RWPE2 (cell line): ENCODE data around the gene YWHAQ.

Source experiments
- ATAC-seq: fragments of 200-7000 bp; cut with Tn5 transposase; 3 replicates; pipeline ENCODE4 v1.9.1; 2021; ENCODE audit warnings: low read depth
- DNase-seq: peaks from one replicate; pipeline ENCODE4 v3.0.0-alpha.2; 2020; ENCODE audit warnings: low spot score
- H3K27ac ChIP-seq: fragments of 450-650 bp; 2 replicates; pipeline ENCODE4 v1.5.1; 2017; ENCODE audit warnings: mild to moderate bottlenecking; ENCODE audit not compliant: poor library complexity, severe bottlenecking
- H3K27me3 ChIP-seq: fragments of 250-450 bp; sonication (Bioruptor Pico); 2 replicates; pipeline ENCODE4 v1.5.1; 2021; ENCODE audit warnings: mild to moderate bottlenecking, moderate library complexity; ENCODE audit not compliant: insufficient read depth, poor library complexity, severe bottlenecking
- H3K36me3 ChIP-seq: fragments of 250-450 bp; sonication (Bioruptor Pico); 2 replicates; pipeline ENCODE4 v1.5.1; 2020; ENCODE audit warnings: low read depth, mild to moderate bottlenecking, moderate library complexity
- H3K4me1 ChIP-seq: fragments of 250-450 bp; sonication (Bioruptor Pico); 2 replicates; pipeline ENCODE4 v1.5.1; 2021; ENCODE audit warnings: mild to moderate bottlenecking, moderate library complexity; ENCODE audit not compliant: insufficient read depth, poor library complexity, severe bottlenecking
- H3K4me3 ChIP-seq: fragments of 250-450 bp; sonication (Bioruptor Pico); 2 replicates; pipeline ENCODE4 v1.5.1; 2021; ENCODE audit warnings: mild to moderate bottlenecking, moderate library complexity; ENCODE audit not compliant: severe bottlenecking
- H3K9me3 ChIP-seq: fragments of 250-450 bp; sonication (Bioruptor Pico); 2 replicates; pipeline ENCODE4 v1.5.1; 2021; ENCODE audit warnings: mild to moderate bottlenecking, moderate library complexity; ENCODE audit not compliant: severe bottlenecking
- CTCF ChIP-seq: fragments of 450-650 bp; IDR thresholded peaks from one replicate; pipeline ENCODE4 v1.5.1; 2017; ENCODE audit warnings: mild to moderate bottlenecking, moderate library complexity; ENCODE audit not compliant: poor library complexity, severe bottlenecking

The YWHAQ gene

GRCh38 chr2:9661261-9661660 is 30.5 kb upstream of the YWHAQ start:
- no peak overlapping the region for H3K4me3 ChIP-seq
- H3K27me3 ChIP-seq, result no peaks in the 10 kb centered on the region
- TF ChIP-seq CTCF, result no peak
- H3K27ac ChIP-seq, result no peak overlapping the region
- H3K9me3 ChIP-seq, result no peaks in the 10 kb centered on the region
- H3K36me3 ChIP-seq, result no peaks in the 10 kb centered on the region
- peaks cover 12% of the 10 kb centered on the region for H3K4me1 ChIP-seq
- DNase-seq (no peak), ATAC-seq (no peak)

- H3K4me3 ChIP-seq, result no peak overlapping the region
- no peaks in the 10 kb centered on the region for H3K36me3 ChIP-seq
- no peaks in the 10 kb centered on the region for H3K9me3 ChIP-seq
- H3K4me1 ChIP-seq, result peaks cover 16% of the 10 kb centered on the region
- no peak overlapping the region for H3K27ac ChIP-seq
- no peaks in the 10 kb centered on the region for H3K27me3 ChIP-seq
- TF ChIP-seq CTCF, result no peak
- ATAC-seq, result no peak
- no peak for DNase-seq
Measured at GRCh38 chr2:9660781-9661180, 30.0 kb upstream of the YWHAQ start.

GRCh38 chr2:9660154-9660553 is 29.4 kb upstream of the YWHAQ start:
- H3K27ac ChIP-seq, result no peak overlapping the region
- no peaks in the 10 kb centered on the region for H3K27me3 ChIP-seq
- no peaks in the 10 kb centered on the region for H3K36me3 ChIP-seq
- DNase-seq (no peak), ATAC-seq (no peak)
- TF ChIP-seq CTCF, result no peak
- peaks cover 23% of the 10 kb centered on the region for H3K4me1 ChIP-seq
- no peak overlapping the region for H3K4me3 ChIP-seq
- no peaks in the 10 kb centered on the region for H3K9me3 ChIP-seq

GRCh38 chr2:9658972-9659371 is 28.2 kb upstream of the YWHAQ start:
- ATAC-seq (peak; percentile 37), DNase-seq (no peak)
- peaks cover 26% of the 10 kb centered on the region for H3K4me1 ChIP-seq
- no peak overlapping the region for H3K27ac ChIP-seq
- TF ChIP-seq CTCF, result no peak
- no peak overlapping the region for H3K4me3 ChIP-seq
- no peaks in the 10 kb centered on the region for H3K27me3 ChIP-seq
- no peaks in the 10 kb centered on the region for H3K36me3 ChIP-seq
- no peaks in the 10 kb centered on the region for H3K9me3 ChIP-seq

- Histone ChIP-seq H3K27ac (no peak overlapping the region), H3K9me3 (no peaks in the 10 kb centered on the region), H3K4me3 (no peak overlapping the region), H3K36me3 (no peaks in the 10 kb centered on the region), H3K27me3 (no peaks in the 10 kb centered on the region), H3K4me1 (peaks cover 26% of the 10 kb centered on the region)
- no peak for DNase-seq
- TF ChIP-seq CTCF, result no peak
- ATAC-seq, result no peak
Measured at GRCh38 chr2:9657731-9658130, 26.9 kb upstream of the YWHAQ start.
